Bronchial epithelial cell (primary cell): ENCODE measurements around the gene CGN. TPM values are rescaled to one million over a fixed set of nuclear protein-coding genes. Genes with fewer than 3 reads are reported as not detected.

Source experiments
- DNase-seq: peaks from one replicate; pipeline ENCODE4 v3.0.0-alpha.2; 2010; ENCODE audit warnings: low read depth
- FAIRE-seq: peaks from 2 replicates; lab custom pipeline; 2011; peaks lifted over from hg19 to GRCh38; lab: Jason Lieb, UNC
- H3K27me3 ChIP-seq: 2 replicates; pipeline ENCODE4 v1.5.1; 2011; ENCODE audit warnings: low read length; ENCODE audit not compliant: control insufficient read depth, insufficient read depth
- H3K36me3 ChIP-seq: 2 replicates; pipeline ENCODE4 v1.5.1; 2011; ENCODE audit warnings: low read length; ENCODE audit not compliant: control insufficient read depth, insufficient read depth
- H3K4me3 ChIP-seq: 2 replicates; pipeline ENCODE4 v1.5.1; 2011; ENCODE audit warnings: mild to moderate bottlenecking, low read depth, low read length, control low read depth
- total RNA-seq: library from RNA; depleted of rRNA; stranded (reverse); fragments of >200 nt; gene quantifications from 2 replicates; pipeline ENCODE4 v1.2.1, GENCODE V29; 2014
- TF ChIP-seq, protein P1 (sequence below): IDR thresholded peaks from 2 replicates; pipeline ENCODE4 v1.5.1; 2011; ENCODE audit warnings: mild to moderate bottlenecking, moderate library complexity, low read length, control low read depth, inconsistent platforms; ENCODE audit not compliant: insufficient read depth, severe bottlenecking

The CGN gene
- total RNA-seq, 1 donor from 2014 or later: 4.2 TPM

DNA sequence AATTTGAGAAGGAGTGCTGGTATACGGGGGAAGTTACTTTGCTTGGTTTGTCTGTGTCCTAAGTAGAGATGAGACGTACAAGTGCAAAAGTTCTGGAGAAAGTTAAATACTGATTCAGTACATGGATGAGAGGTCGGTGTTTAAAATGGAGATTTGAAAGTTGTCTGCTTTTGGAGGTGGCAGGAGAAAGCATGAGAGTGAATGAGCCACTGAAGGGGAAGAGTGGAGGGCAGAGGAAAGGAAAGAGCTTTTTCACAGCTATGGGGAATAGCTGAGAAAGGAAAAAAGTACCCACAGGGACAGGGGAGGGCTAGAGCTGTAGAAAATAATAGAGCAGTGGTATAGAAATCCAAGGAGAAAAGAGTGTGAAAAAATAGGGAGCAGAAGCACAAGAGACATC, 18.1 kb upstream of the CGN start:
- DNase-seq (no peak), FAIRE-seq (no peak)
- no peaks in the 10 kb centered on the region for H3K27me3 ChIP-seq
- no peaks in the 10 kb centered on the region for H3K36me3 ChIP-seq
- no peak overlapping the region for H3K4me3 ChIP-seq
- TF ChIP-seq, protein P1, sequence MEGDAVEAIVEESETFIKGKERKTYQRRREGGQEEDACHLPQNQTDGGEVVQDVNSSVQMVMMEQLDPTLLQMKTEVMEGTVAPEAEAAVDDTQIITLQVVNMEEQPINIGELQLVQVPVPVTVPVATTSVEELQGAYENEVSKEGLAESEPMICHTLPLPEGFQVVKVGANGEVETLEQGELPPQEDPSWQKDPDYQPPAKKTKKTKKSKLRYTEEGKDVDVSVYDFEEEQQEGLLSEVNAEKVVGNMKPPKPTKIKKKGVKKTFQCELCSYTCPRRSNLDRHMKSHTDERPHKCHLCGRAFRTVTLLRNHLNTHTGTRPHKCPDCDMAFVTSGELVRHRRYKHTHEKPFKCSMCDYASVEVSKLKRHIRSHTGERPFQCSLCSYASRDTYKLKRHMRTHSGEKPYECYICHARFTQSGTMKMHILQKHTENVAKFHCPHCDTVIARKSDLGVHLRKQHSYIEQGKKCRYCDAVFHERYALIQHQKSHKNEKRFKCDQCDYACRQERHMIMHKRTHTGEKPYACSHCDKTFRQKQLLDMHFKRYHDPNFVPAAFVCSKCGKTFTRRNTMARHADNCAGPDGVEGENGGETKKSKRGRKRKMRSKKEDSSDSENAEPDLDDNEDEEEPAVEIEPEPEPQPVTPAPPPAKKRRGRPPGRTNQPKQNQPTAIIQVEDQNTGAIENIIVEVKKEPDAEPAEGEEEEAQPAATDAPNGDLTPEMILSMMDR: no peak

DNA sequence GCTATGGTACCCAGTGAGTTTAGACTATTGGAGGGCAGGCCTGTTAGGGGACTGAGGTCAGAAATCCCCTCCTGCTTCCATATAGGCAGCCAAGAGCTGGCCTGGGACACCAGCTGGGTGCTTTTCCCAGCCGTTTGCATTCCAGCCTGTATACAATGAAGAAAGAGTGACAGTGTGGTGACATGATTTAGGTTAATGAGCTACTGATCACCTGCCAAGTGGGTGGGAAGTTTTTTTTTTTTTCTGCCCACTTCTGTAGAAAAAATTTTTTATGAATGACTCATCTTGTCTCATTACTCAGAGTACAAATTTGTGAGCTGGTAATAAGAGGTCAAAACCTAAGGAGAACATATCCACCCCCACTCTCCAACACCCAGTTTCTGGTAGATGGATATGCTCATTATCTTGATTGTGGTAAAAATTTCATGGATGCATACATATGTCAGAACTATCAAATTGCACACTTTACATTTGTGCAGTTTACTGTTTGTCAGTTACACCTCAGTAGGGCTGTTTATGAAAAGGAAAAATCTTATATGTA, 16.4 kb upstream of the CGN start:
- FAIRE-seq (no peak), DNase-seq (peak; percentile 85)
- H3K36me3 ChIP-seq: no peaks in the 10 kb centered on the region
- H3K4me3 ChIP-seq: no peak overlapping the region
- no peaks in the 10 kb centered on the region for H3K27me3 ChIP-seq
- TF ChIP-seq, protein P1: no peak

DNA sequence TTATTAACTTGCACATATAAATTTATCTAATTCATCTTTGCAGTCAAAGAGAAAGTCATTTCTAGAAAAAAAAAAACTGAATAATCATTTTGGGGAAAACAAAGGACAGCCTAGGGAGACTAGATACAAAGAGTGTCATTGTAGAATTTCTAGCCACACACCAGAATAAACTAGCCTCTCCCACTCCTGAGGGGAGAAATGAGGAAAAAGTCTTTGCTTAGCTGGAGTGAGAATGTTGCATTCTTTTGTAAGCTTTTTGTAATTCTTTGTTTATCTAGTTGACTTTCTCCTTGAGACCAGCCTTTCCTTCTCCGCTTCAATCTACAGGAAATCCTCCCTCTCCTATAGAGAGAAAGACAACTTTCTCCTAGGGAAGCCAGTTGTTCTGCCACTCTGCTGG, 15.9 kb upstream of the CGN start:
- TF ChIP-seq, protein P1: no peak
- Histone ChIP-seq H3K36me3 (no peaks in the 10 kb centered on the region), H3K4me3 (no peak overlapping the region), H3K27me3 (no peaks in the 10 kb centered on the region)
- no peak for FAIRE-seq
- no peak for DNase-seq

DNA sequence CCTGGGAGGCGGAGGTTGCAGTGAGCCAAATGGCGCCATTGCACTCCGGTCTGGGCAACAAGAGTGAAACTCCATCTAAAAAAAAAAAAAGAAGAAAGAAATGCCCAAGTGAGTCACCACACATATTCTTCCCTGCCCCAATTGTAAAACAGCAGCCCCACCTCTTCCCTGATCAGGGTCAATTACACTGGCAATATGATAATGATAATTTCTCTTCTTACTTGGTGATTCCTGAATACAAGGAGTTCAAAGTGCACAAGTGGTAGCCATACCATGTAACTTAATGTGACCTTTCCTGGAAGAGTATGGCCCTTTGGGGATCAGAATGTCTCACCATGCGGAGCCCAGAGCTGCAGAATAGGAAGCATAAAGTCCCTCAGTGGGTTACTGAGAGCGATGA, 11.8 kb upstream of the CGN start:
- Histone ChIP-seq H3K27me3 (no peaks in the 10 kb centered on the region), H3K36me3 (no peaks in the 10 kb centered on the region), H3K4me3 (no peak overlapping the region)
- DNase-seq (no peak), FAIRE-seq (no peak)
- TF ChIP-seq, protein P1: no peak

DNA sequence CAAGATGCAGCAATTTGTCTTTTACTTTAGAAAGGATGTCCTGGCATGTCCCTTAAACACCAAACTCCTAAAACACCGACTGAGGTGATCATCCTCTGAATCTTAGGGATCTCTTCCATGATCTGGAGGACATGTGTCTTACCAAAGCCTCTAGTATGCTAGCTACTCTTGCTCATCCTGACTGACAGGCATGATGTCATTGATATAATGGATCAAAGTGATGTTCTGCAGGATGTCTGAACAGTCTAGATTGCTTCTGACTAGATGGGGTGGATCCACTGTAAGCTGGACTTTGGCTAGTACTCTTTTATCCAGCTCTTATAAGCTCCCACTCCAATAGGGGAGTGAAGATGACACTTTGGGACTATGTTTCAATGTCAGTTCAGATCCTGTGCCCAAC, 11.3 kb upstream of the CGN start:
- H3K4me3 ChIP-seq: no peak overlapping the region
- H3K27me3 ChIP-seq: no peaks in the 10 kb centered on the region
- H3K36me3 ChIP-seq: no peaks in the 10 kb centered on the region
- TF ChIP-seq, protein P1: no peak
- FAIRE-seq (no peak), DNase-seq (no peak)

DNA sequence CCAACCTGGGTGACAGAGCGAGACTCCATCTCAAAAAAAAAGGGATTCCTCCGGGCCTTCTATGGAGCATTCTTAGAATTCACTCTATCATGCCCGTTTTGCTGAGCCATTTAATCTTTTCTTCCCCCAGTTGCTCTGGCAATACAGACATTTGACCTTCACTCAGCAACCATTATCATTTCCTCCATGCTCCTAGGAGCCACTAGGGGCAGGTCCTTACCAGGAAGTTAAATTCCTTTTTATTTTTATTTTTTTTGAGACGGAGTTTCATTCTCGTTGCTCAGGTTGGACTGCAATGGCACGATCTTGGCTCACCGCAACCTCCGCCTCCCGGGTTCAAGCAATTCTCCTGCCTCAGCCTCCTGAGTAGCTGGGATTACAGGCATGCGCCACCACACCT, 9.7 kb upstream of the CGN start:
- Histone ChIP-seq H3K27me3 (no peaks in the 10 kb centered on the region), H3K36me3 (no peaks in the 10 kb centered on the region), H3K4me3 (no peak overlapping the region)
- FAIRE-seq (no peak), DNase-seq (no peak)
- TF ChIP-seq, protein P1: peak; percentile 19
